Measurements from ENCODE around the gene SYNE2.

SYNE2 gene

GRCh38 chr14:64255756-64256155 is 403.0 kb downstream of the SYNE2 start:
- H3K27ac ChIP-seq, result no peak overlapping the region
- DNase-seq, result no peak
- in situ Hi-C loops (cut with HindIII; ENCODE audit: low pct_ligation_motif_present, low sequenced_read_pairs), result no loop called here
- no peaks in the 10 kb centered on the region for H3K36me3 ChIP-seq (replicated peaks)
- TF ChIP-seq CTCF (IDR thresholded peaks at IDR 0.05; ENCODE audit: low read depth, low read length, missing control alignments), result no peak
- no peak overlapping the region for H3K4me3 ChIP-seq (ENCODE audit: low read depth, low read length)
- H3K27me3 ChIP-seq (replicated peaks), result no peaks in the 10 kb centered on the region

- in situ Hi-C loops (cut with HindIII; ENCODE audit: low pct_ligation_motif_present, low sequenced_read_pairs), result no loop called here
- DNase-seq, result no peak
- TF ChIP-seq CTCF (IDR thresholded peaks at IDR 0.05; ENCODE audit: low read depth, low read length, missing control alignments), result no peak
- H3K4me3 ChIP-seq (ENCODE audit: low read depth, low read length), result no peak overlapping the region
- H3K27ac ChIP-seq, result no peak overlapping the region
- no peaks in the 10 kb centered on the region for H3K36me3 ChIP-seq (replicated peaks)
- no peaks in the 10 kb centered on the region for H3K27me3 ChIP-seq (replicated peaks)
Measured at GRCh38 chr14:64260418-64260817, 407.6 kb downstream of the SYNE2 start.

- in situ Hi-C loops (cut with HindIII; ENCODE audit: low pct_ligation_motif_present, low sequenced_read_pairs), result no loop called here
- Histone ChIP-seq H3K27ac (no peak overlapping the region), H3K27me3 (replicated peaks) (no peaks in the 10 kb centered on the region), H3K36me3 (replicated peaks) (no peaks in the 10 kb centered on the region), H3K4me3 (ENCODE audit: low read depth, low read length) (no peak overlapping the region)
- no peak for TF ChIP-seq CTCF (IDR thresholded peaks at IDR 0.05; ENCODE audit: low read depth, low read length, missing control alignments)
- no peak for DNase-seq
Measured at GRCh38 chr14:64265222-64265621, 412.4 kb downstream of the SYNE2 start.

- H3K27me3 ChIP-seq (replicated peaks), result no peaks in the 10 kb centered on the region
- no peak for TF ChIP-seq CTCF (IDR thresholded peaks at IDR 0.05; ENCODE audit: low read depth, low read length, missing control alignments)
- no peaks in the 10 kb centered on the region for H3K36me3 ChIP-seq (replicated peaks)
- DNase-seq, result peak; percentile 21
- in situ Hi-C loops (cut with HindIII; ENCODE audit: low pct_ligation_motif_present, low sequenced_read_pairs), result no loop called here
- no peak overlapping the region for H3K4me3 ChIP-seq (ENCODE audit: low read depth, low read length)
- no peak overlapping the region for H3K27ac ChIP-seq
Measured at GRCh38 chr14:64266239-64266638, 413.4 kb downstream of the SYNE2 start.

GRCh38 chr14:64272019-64272418 is 419.2 kb downstream of the SYNE2 start:
- in situ Hi-C loops (cut with HindIII; ENCODE audit: low pct_ligation_motif_present, low sequenced_read_pairs), result no loop called here
- Histone ChIP-seq H3K36me3 (replicated peaks) (no peaks in the 10 kb centered on the region), H3K27me3 (replicated peaks) (no peaks in the 10 kb centered on the region), H3K27ac (no peak overlapping the region), H3K4me3 (ENCODE audit: low read depth, low read length) (no peak overlapping the region)
- TF ChIP-seq CTCF (IDR thresholded peaks at IDR 0.05; ENCODE audit: low read depth, low read length, missing control alignments), result no peak
- DNase-seq, result no peak
